Caco-2 (cell line): ENCODE measurements around the gene EVI5L. TPM values are rescaled to one million over a fixed set of nuclear protein-coding genes. Genes with fewer than 3 reads are reported as not detected.

Experiments
- BruUV-seq: library from RNA; stranded (reverse); fragments of 400-500 nt; replicated peaks from 2 replicates; lab custom pipeline; 2021; lab: Mats Ljungman, UMichigan
- CTCF ChIA-PET: fragments of 300-600 bp; sonication (Branson Sonifier 250); formaldehyde crosslinking; loops from one replicate; lab custom pipeline; 2022; ENCODE audit warnings: antibody characterized with exemption; lab: Charles Lee
- POLR2A ChIA-PET: fragments of 300-600 bp; sonication (Branson Sonifier 250); formaldehyde crosslinking; loops from one replicate; lab custom pipeline; 2022; ENCODE audit warnings: antibody characterized with exemption; lab: Charles Lee
- DNase-seq, 2 experiments: peaks; one replicate each; pipeline versions ENCODE4 v3.0.0 to v3.0.0-alpha.2; 2020 to 2022
- H3K27me3 ChIP-seq: replicated peaks from 2 replicates; pipeline ENCODE4 v1.6.0; 2011; ENCODE audit warnings: low read length; ENCODE audit not compliant: control insufficient read depth, insufficient read depth
- H3K36me3 ChIP-seq: 2 replicates; pipeline ENCODE4 v1.5.1; 2011; ENCODE audit warnings: low read length; ENCODE audit not compliant: control insufficient read depth, insufficient read depth
- H3K4me1 ChIP-seq: fragments of 250-450 bp; sonication (Bioruptor Pico); 2 replicates; pipeline ENCODE4 v1.5.1; 2020; ENCODE audit warnings: mild to moderate bottlenecking
- H3K4me3 ChIP-seq: 2 replicates; pipeline ENCODE4 v1.5.1; 2011; ENCODE audit warnings: low read depth, mild to moderate bottlenecking, control low read depth, low read length
- H3K9me3 ChIP-seq: fragments of 250-450 bp; sonication (Bioruptor Pico); 2 replicates; pipeline ENCODE4 v1.5.1; 2020; ENCODE audit warnings: mild to moderate bottlenecking, moderate library complexity
- H3K27ac Mint-ChIP-seq: one replicate; pipeline ENCODE4 v1.8.0; 2022; ENCODE audit warnings: mixed read lengths; ENCODE audit not compliant: unreplicated experiment
- H3K27me3 Mint-ChIP-seq: one replicate; pipeline ENCODE4 v1.8.0; 2022; ENCODE audit warnings: mixed read lengths; ENCODE audit not compliant: insufficient read depth, unreplicated experiment
- H3K36me3 Mint-ChIP-seq: one replicate; pipeline ENCODE4 v1.8.0; 2022; ENCODE audit warnings: mild to moderate bottlenecking, mixed read lengths; ENCODE audit not compliant: insufficient read depth, unreplicated experiment
- H3K4me1 Mint-ChIP-seq: one replicate; pipeline ENCODE4 v1.8.0; 2022; ENCODE audit warnings: low read depth, mixed read lengths; ENCODE audit not compliant: unreplicated experiment
- H3K4me3 Mint-ChIP-seq: one replicate; pipeline ENCODE4 v1.8.0; 2022; ENCODE audit warnings: mild to moderate bottlenecking, moderate library complexity, mixed read lengths; ENCODE audit not compliant: unreplicated experiment
- H3K9me3 Mint-ChIP-seq: one replicate; pipeline ENCODE4 v1.8.0; 2022; ENCODE audit warnings: mixed read lengths; ENCODE audit not compliant: unreplicated experiment
- intact Hi-C: fragments of 100-400 bp; cut with micrococcal nuclease; formaldehyde crosslinking; loops from one replicate; pipeline ENCODE4 v1.10.0; 2022; ENCODE audit not compliant: unreplicated experiment
- total RNA-seq: library from RNA; stranded (reverse); gene quantifications from 2 replicates; pipeline ENCODE4 v1.2.3, GENCODE V29; 2022
- TF ChIP-seq, protein P1 (sequence below), 2 experiments: fragments of 200-600 bp in 1 of 2; IDR thresholded peaks; 1 replicate in 1 of 2; 2 replicates in 1 of 2; pipeline versions ENCODE4 v1.5.1 to v1.8.0; 2011 to 2022; ENCODE audit warnings: antibody characterized with exemption in 1 of 2, control low read depth in 1 of 2, inconsistent platforms in 1 of 2, low read depth in 1 of 2, low read length in 1 of 2, mild to moderate bottlenecking in 1 of 2, moderate library complexity in 1 of 2; ENCODE audit not compliant: insufficient read depth in 1 of 2, severe bottlenecking in 1 of 2, unreplicated experiment in 1 of 2

EVI5L gene
- total RNA-seq, 1 experiment from 2014 or later = 9.8 TPM

DNA sequence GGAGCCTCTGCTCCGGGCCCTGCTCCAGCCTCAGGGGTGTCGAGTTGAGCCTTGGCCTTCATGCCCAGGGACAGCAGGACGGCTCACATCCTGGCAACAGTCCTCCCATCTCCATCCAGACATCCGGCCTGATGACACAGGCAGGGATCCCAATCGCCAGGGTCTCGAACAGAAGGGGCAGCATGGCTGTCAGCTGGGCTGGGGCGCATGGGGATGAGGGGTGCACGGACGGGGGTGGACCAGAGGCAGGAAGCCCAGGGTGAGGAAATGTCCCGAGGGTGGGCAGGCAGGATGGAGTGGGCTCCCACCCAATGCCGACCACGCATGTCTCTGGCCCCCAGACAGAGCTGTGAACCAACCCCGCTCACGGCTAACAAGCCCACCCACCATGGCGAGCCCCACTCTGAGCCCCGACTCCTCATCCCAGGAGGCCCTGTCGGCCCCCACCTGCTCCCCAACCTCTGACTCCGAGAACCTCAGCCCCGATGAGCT, 16.2 kb downstream of the EVI5L start:
- no peaks in the 10 kb centered on the region for H3K36me3 ChIP-seq
- Mint-ChIP-seq H3K36me3 (no peaks in the 10 kb centered on the region), H3K9me3 (no peaks in the 10 kb centered on the region), H3K27ac (no peak overlapping the region), H3K27me3 (no peaks in the 10 kb centered on the region), H3K4me3 (no peak overlapping the region), H3K4me1 (no peaks in the 10 kb centered on the region)
- no peaks in the 10 kb centered on the region for H3K27me3 ChIP-seq
- no peaks in the 10 kb centered on the region for H3K4me1 ChIP-seq
- DNase-seq = no peak
- ChIA-PET POLR2A (no interaction called here), CTCF (no interaction called here)
- no peaks in the 10 kb centered on the region for H3K9me3 ChIP-seq
- no TSS peak for BruUV-seq
- H3K4me3 ChIP-seq = no peak overlapping the region
- TF ChIP-seq, protein P1, sequence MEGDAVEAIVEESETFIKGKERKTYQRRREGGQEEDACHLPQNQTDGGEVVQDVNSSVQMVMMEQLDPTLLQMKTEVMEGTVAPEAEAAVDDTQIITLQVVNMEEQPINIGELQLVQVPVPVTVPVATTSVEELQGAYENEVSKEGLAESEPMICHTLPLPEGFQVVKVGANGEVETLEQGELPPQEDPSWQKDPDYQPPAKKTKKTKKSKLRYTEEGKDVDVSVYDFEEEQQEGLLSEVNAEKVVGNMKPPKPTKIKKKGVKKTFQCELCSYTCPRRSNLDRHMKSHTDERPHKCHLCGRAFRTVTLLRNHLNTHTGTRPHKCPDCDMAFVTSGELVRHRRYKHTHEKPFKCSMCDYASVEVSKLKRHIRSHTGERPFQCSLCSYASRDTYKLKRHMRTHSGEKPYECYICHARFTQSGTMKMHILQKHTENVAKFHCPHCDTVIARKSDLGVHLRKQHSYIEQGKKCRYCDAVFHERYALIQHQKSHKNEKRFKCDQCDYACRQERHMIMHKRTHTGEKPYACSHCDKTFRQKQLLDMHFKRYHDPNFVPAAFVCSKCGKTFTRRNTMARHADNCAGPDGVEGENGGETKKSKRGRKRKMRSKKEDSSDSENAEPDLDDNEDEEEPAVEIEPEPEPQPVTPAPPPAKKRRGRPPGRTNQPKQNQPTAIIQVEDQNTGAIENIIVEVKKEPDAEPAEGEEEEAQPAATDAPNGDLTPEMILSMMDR (IDR thresholded peaks at IDR 0.05; ENCODE audit: insufficient read depth in 1 of 2, low read depth in 1 of 2, low read length in 1 of 2, severe bottlenecking in 1 of 2, unreplicated experiment in 1 of 2) = no peak
- intact Hi-C loops = no loop called here

DNA sequence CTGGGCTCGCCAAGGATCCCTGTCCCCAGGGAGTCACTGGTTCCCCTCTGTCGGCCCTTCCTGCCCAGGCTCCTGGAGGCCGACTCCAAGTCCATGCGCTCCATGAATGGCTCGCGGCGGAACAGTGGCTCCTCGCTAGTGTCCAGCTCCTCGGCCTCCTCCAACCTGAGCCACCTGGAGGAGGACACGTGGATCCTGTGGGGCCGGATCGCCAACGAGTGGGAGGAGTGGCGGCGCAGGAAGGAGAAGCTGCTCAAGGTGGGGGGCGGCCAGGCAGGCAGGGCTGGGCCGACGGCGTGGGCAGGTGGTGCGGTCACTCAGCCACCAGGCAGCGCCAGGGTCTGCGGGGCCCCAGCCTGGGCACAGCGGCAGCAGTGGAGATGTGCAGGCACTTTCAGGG, 17.6 kb downstream of the EVI5L start:
- DNase-seq = no peak
- ChIA-PET POLR2A (no interaction called here), CTCF (no interaction called here)
- no peaks in the 10 kb centered on the region for H3K27me3 Mint-ChIP-seq
- Histone ChIP-seq H3K36me3 (no peaks in the 10 kb centered on the region), H3K4me1 (no peaks in the 10 kb centered on the region), H3K4me3 (no peak overlapping the region), H3K9me3 (no peaks in the 10 kb centered on the region), H3K27me3 (no peaks in the 10 kb centered on the region)
- no peak overlapping the region for H3K4me3 Mint-ChIP-seq
- no peak overlapping the region for H3K27ac Mint-ChIP-seq
- no peaks in the 10 kb centered on the region for H3K9me3 Mint-ChIP-seq
- TF ChIP-seq, protein P1 (IDR thresholded peaks at IDR 0.05; ENCODE audit: insufficient read depth in 1 of 2, low read depth in 1 of 2, low read length in 1 of 2, severe bottlenecking in 1 of 2, unreplicated experiment in 1 of 2) = no peak
- BruUV-seq = no TSS peak
- intact Hi-C loops = no loop called here
- no peaks in the 10 kb centered on the region for H3K36me3 Mint-ChIP-seq
- H3K4me1 Mint-ChIP-seq = no peaks in the 10 kb centered on the region

DNA sequence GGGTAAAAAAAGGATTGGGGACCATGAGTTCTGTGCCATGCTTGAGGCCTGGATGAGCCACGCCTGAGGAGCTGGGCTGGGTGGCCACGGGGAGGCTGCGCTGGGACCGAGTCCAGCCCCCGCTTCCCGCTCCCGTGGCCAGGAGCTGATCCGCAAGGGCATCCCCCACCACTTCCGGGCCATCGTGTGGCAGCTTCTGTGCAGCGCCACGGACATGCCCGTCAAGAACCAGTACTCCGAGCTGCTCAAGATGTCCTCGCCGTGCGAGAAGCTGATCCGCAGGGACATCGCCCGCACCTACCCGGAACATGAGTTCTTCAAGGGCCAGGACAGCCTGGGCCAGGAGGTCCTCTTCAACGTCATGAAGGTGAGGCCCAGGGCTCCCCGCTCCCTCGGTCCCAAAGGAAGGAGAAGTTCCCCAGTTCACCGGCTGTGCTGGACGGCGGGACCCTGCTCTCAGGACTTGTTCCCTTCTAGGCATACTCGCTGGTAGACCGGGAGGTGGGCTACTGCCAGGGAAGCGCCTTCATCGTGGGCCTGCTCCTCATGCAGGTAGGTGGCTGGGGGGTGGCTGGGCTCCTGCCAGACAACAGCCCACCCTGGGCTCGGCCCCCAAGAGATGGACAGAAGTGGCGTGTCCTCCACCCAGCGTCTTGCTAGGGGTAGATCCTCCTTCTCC, 18.9 kb downstream of the EVI5L start:
- Mint-ChIP-seq H3K36me3 (peaks cover 5% of the 10 kb centered on the region), H3K4me3 (no peak overlapping the region), H3K27ac (no peak overlapping the region), H3K9me3 (no peaks in the 10 kb centered on the region), H3K4me1 (peaks cover 10% of the 10 kb centered on the region), H3K27me3 (no peaks in the 10 kb centered on the region)
- Histone ChIP-seq H3K36me3 (no peaks in the 10 kb centered on the region), H3K4me3 (no peak overlapping the region), H3K27me3 (no peaks in the 10 kb centered on the region), H3K4me1 (peaks cover 10% of the 10 kb centered on the region), H3K9me3 (no peaks in the 10 kb centered on the region)
- TF ChIP-seq, protein P1 (IDR thresholded peaks at IDR 0.05; ENCODE audit: insufficient read depth in 1 of 2, low read depth in 1 of 2, low read length in 1 of 2, severe bottlenecking in 1 of 2, unreplicated experiment in 1 of 2) = no peak
- DNase-seq = no peak
- CTCF ChIA-PET = no interaction called here
- BruUV-seq = no TSS peak
- intact Hi-C loops = no loop called here
- POLR2A ChIA-PET = no interaction called here
